PC-3 (cell line): Measurements from ENCODE around the gene RERE. TPM values are rescaled to one million over a fixed set of nuclear protein-coding genes. Genes with fewer than 3 reads are reported as not detected.
A peak's percentile ranks its signal among the peaks of the same experiment; 100 is the strongest.

Source experiments
- ATAC-seq: fragments of 200-7000 bp; cut with Tn5 transposase; 2 replicates; pipeline ENCODE4 v1.9.1; 2020; ENCODE audit warnings: mild to moderate bottlenecking, moderate library complexity
- BruUV-seq: library from RNA; stranded (reverse); fragments of 400-500 nt; replicated peaks from 2 replicates; lab custom pipeline; 2021; lab: Mats Ljungman, UMichigan
- CTCF ChIA-PET: fragments of 300-600 bp; sonication (Branson Sonifier 250); formaldehyde crosslinking; loops from one replicate; lab custom pipeline; 2022; ENCODE audit warnings: antibody characterized with exemption; lab: Charles Lee
- POLR2A ChIA-PET: fragments of 300-600 bp; sonication (Branson Sonifier 250); formaldehyde crosslinking; loops from one replicate; lab custom pipeline; 2022; ENCODE audit warnings: antibody characterized with exemption; ENCODE audit not compliant: unreplicated experiment; lab: Charles Lee
- DNase-seq: peaks from one replicate; pipeline ENCODE4 v3.0.0-alpha.2; 2015
- H2AFZ ChIP-seq: fragments of 300-600 bp; sonication (generic); 2 replicates; pipeline ENCODE4 v1.6.0; 2016; ENCODE audit warnings: antibody characterized with exemption, low read length
- H3F3A ChIP-seq: fragments of 300-600 bp; sonication (generic); one replicate; pipeline ENCODE4 v1.6.0; 2017; ENCODE audit warnings: antibody characterized with exemption, low read length, control low read depth, mild to moderate bottlenecking; ENCODE audit not compliant: unreplicated experiment
- H3K27ac ChIP-seq: fragments of 300-600 bp; sonication (generic); 2 replicates; pipeline ENCODE4 v1.5.1; 2016; ENCODE audit warnings: mild to moderate bottlenecking, low read length
- H3K27me3 ChIP-seq: fragments of 300-600 bp; sonication (generic); 2 replicates; pipeline ENCODE4 v1.6.1; 2016; ENCODE audit warnings: low read length, mixed read lengths
- H3K36me3 ChIP-seq: fragments of 300-600 bp; sonication (generic); 2 replicates; pipeline ENCODE4 v1.6.1; 2016; ENCODE audit warnings: low read depth, mixed run types, low read length, mixed read lengths
- H3K4me1 ChIP-seq: fragments of 300-600 bp; sonication (generic); 2 replicates; pipeline ENCODE4 v1.5.1; 2016; ENCODE audit warnings: low read length; ENCODE audit not compliant: insufficient read depth
- H3K4me2 ChIP-seq: fragments of 300-600 bp; sonication (generic); 2 replicates; pipeline ENCODE4 v1.6.0; 2016; ENCODE audit warnings: low read length
- H3K4me3 ChIP-seq: fragments of 300-600 bp; sonication (generic); 2 replicates; pipeline ENCODE4 v1.5.1; 2016; ENCODE audit warnings: mild to moderate bottlenecking, low read length, mixed read lengths
- H3K79me2 ChIP-seq: fragments of 300-600 bp; sonication (generic); 2 replicates; pipeline ENCODE4 v1.6.1; 2017; ENCODE audit warnings: low read length, mixed read lengths
- H3K9ac ChIP-seq: fragments of 300-600 bp; sonication (generic); 2 replicates; pipeline ENCODE4 v1.6.0; 2016; ENCODE audit warnings: mild to moderate bottlenecking, low read length
- H3K9me2 ChIP-seq: fragments of 300-600 bp; sonication (generic); replicated peaks from 2 replicates; pipeline ENCODE4 v1.6.1; 2016; ENCODE audit warnings: mixed run types, low read length, mixed read lengths
- H3K9me3 ChIP-seq: fragments of 300-600 bp; sonication (generic); 2 replicates; pipeline ENCODE4 v1.6.1; 2016; ENCODE audit warnings: low read length, mixed read lengths
- H4K20me1 ChIP-seq: fragments of 300-600 bp; sonication (generic); 2 replicates; pipeline ENCODE4 v1.6.1; 2016; ENCODE audit warnings: low read length, mixed read lengths
- CTCF ChIP-seq: fragments of 300-600 bp; sonication (generic); conservative IDR thresholded peaks from 2 replicates; pipeline ENCODE4 v1.5.1; 2017; ENCODE audit warnings: antibody characterized with exemption, low read depth, mild to moderate bottlenecking, low read length
- EZH2 ChIP-seq: fragments of 300-600 bp; sonication (generic); IDR thresholded peaks from one replicate; pipeline ENCODE4 v1.6.1; 2017; ENCODE audit warnings: antibody characterized with exemption, mild to moderate bottlenecking, low read length; ENCODE audit not compliant: unreplicated experiment
- EZH2phosphoT487 ChIP-seq: fragments of 300-600 bp; sonication (generic); IDR thresholded peaks from 2 replicates; pipeline ENCODE4 v1.6.1; 2018; ENCODE audit warnings: mild to moderate bottlenecking, antibody characterized with exemption, low read length, borderline replicate concordance
- intact Hi-C: fragments of 100-400 bp; cut with micrococcal nuclease; formaldehyde crosslinking; loops from 2 replicates; pipeline ENCODE4 v1.9.0; 2023
- total RNA-seq: library from RNA; depleted of rRNA; stranded (reverse); fragments of >200 nt; gene quantifications from 2 replicates; pipeline ENCODE4 v1.2.3, GENCODE V29; 2014

The RERE gene
- total RNA-seq, 1 experiment from 2014 or later, result 24.2 TPM

- ATAC-seq (no peak), DNase-seq (no peak)
- no TSS peak for BruUV-seq
- peaks cover 8% of the 10 kb centered on the region; the same call in 1 of the 2 replicates for H3K79me2 ChIP-seq
- H3K9ac ChIP-seq, result no peak overlapping the region
- H3K36me3 ChIP-seq, result no peaks in the 10 kb centered on the region
- peaks cover 12% of the 10 kb centered on the region for H3K4me1 ChIP-seq
- no peaks in the 10 kb centered on the region for H3K27me3 ChIP-seq
- ChIA-PET CTCF (interaction anchor here (0.6 kb wide), 1 partner anchor 163 kb away, joined by 3 read pairs; no protein-coding TSS in a partner anchor), POLR2A (no interaction called here)
- H4K20me1 ChIP-seq, result no peaks in the 10 kb centered on the region
- H3F3A ChIP-seq, result no peaks in the 10 kb centered on the region
- intact Hi-C loops, result no loop called here
- no peaks in the 10 kb centered on the region for H3K9me2 ChIP-seq
- H3K9me3 ChIP-seq, result no peaks in the 10 kb centered on the region
- no peak overlapping the region for H3K4me2 ChIP-seq
- H3K4me3 ChIP-seq, result no peak overlapping the region
- no peak for TF ChIP-seq EZH2
- no peak for TF ChIP-seq EZH2phosphoT487
- no peak for TF ChIP-seq CTCF
- H2AFZ ChIP-seq, result no peak overlapping the region
- no peak overlapping the region for H3K27ac ChIP-seq
Observed at GRCh38 chr1:8572106-8572505, 245.3 kb downstream of the RERE start.

DNA sequence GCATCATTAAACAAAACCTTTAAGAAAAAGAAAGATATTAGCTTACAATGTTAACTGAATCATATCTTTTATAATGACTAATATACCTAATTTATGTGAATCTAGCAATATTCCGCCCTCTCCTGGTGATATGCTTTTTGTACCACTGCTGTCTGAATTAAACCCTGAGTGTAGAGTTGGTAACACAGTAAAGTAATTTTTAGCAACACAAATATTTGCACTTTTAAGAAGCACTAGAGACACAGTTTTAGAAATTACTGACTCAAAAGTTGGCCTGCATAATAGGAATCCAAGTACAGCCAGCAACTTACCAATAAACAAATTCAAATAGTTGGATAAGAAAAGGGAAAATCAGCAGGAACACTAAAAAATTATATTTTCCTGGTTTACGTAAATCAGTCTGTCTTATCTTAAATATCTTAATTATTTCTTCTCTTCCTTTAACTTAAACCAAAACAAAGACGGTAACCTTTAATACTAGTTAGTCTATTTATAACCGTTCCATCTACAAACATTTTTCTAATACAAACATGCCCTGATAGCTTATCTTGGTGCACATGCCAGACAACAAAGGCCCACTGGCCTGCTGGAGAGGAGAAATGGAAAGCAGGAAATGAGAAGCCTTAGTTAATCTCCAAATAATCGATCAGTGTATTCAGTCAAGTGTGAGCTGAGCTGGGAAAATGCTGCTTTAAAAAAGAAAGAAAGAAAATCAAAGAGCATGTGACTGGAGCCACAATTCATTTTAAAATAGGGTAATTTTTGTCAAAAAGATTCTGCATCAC lies 246.0 kb downstream of the RERE start:
- BruUV-seq, result no TSS peak
- H3K4me3 ChIP-seq, result no peak overlapping the region
- peaks cover 12% of the 10 kb centered on the region for H3K4me1 ChIP-seq
- H3K79me2 ChIP-seq, result peaks cover 8% of the 10 kb centered on the region; the same call in 1 of the 2 replicates
- DNase-seq (peak; percentile 70), ATAC-seq (peak; percentile 86)
- H3K9me2 ChIP-seq, result no peaks in the 10 kb centered on the region
- no peaks in the 10 kb centered on the region for H3K9me3 ChIP-seq
- H2AFZ ChIP-seq, result no peak overlapping the region
- no peak for TF ChIP-seq EZH2phosphoT487
- peak; percentile 82 for TF ChIP-seq CTCF
- H3K27ac ChIP-seq, result no peak overlapping the region
- no peaks in the 10 kb centered on the region for H3K27me3 ChIP-seq
- POLR2A ChIA-PET, result no interaction called here
- CTCF ChIA-PET, result interaction anchor here (0.5 to 0.8 kb wide), 5 partner anchors 147 to 278 kb away, joined by 3 to 4 read pairs (median 3); no protein-coding TSS in a partner anchor
- intact Hi-C loops, result loop anchor here (2.0 kb wide), 1 partner anchor 99 kb away; no protein-coding TSS in a partner anchor
- H3K4me2 ChIP-seq, result no peak overlapping the region
- no peaks in the 10 kb centered on the region for H3K36me3 ChIP-seq
- no peaks in the 10 kb centered on the region for H3F3A ChIP-seq
- no peaks in the 10 kb centered on the region for H4K20me1 ChIP-seq
- H3K9ac ChIP-seq, result no peak overlapping the region

DNA sequence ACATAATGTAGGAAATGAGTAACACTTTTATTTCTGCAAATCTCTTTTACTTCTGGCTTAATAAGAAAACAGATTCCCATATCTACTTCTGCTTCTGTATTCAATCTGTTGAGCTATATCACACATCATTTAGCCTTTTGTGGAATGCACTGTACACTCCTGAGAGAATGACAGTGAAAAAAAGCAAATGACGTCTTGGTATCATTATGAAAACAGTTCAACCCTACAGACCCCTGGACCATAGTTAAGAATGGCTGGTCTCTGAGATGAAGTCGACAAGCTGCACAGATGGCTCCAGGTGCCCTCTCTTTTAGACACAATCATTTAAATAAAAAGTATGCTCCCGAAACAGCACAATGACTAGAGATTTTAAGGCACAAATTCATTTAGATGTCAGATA lies 247.0 kb downstream of the RERE start:
- intact Hi-C loops, result loop anchor here (2.0 kb wide), 1 partner anchor 100 kb away; no protein-coding TSS in a partner anchor
- H3K4me2 ChIP-seq, result no peak overlapping the region
- no peak overlapping the region for H2AFZ ChIP-seq
- peaks cover 12% of the 10 kb centered on the region for H3K4me1 ChIP-seq
- H3F3A ChIP-seq, result no peaks in the 10 kb centered on the region
- no peaks in the 10 kb centered on the region for H4K20me1 ChIP-seq
- peaks cover 8% of the 10 kb centered on the region; the same call in 1 of the 2 replicates for H3K79me2 ChIP-seq
- H3K9ac ChIP-seq, result no peak overlapping the region
- DNase-seq, result no peak
- TF ChIP-seq CTCF (no peak), EZH2phosphoT487 (no peak), EZH2 (no peak)
- no peaks in the 10 kb centered on the region for H3K36me3 ChIP-seq
- no peak overlapping the region for H3K27ac ChIP-seq
- H3K9me3 ChIP-seq, result no peaks in the 10 kb centered on the region
- H3K27me3 ChIP-seq, result no peaks in the 10 kb centered on the region
- CTCF ChIA-PET, result interaction anchor here (0.5 to 0.8 kb wide), 4 partner anchors 151 to 279 kb away, joined by 3 to 10 read pairs (median 4); no protein-coding TSS in a partner anchor
- no peaks in the 10 kb centered on the region for H3K9me2 ChIP-seq
- POLR2A ChIA-PET, result no interaction called here
- ATAC-seq, result no peak
- BruUV-seq, result no TSS peak
- no peak overlapping the region for H3K4me3 ChIP-seq
